PC-3 (cell line): Measurements from ENCODE around the gene NTM.

Source experiments
- EZH2 ChIP-seq: fragments of 300-600 bp; sonication (generic); IDR thresholded peaks from one replicate; pipeline ENCODE4 v1.6.1; 2017; ENCODE audit warnings: antibody characterized with exemption, mild to moderate bottlenecking, low read length; ENCODE audit not compliant: unreplicated experiment
- EZH2phosphoT487 ChIP-seq: fragments of 300-600 bp; sonication (generic); IDR thresholded peaks from 2 replicates; pipeline ENCODE4 v1.6.1; 2018; ENCODE audit warnings: mild to moderate bottlenecking, antibody characterized with exemption, low read length, borderline replicate concordance
- TF ChIP-seq, protein P1 (sequence below): fragments of 300-600 bp; sonication (generic); conservative IDR thresholded peaks from 2 replicates; pipeline ENCODE4 v1.5.1; 2017; ENCODE audit warnings: antibody characterized with exemption, low read depth, mild to moderate bottlenecking, low read length

- TF ChIP-seq, protein P1, sequence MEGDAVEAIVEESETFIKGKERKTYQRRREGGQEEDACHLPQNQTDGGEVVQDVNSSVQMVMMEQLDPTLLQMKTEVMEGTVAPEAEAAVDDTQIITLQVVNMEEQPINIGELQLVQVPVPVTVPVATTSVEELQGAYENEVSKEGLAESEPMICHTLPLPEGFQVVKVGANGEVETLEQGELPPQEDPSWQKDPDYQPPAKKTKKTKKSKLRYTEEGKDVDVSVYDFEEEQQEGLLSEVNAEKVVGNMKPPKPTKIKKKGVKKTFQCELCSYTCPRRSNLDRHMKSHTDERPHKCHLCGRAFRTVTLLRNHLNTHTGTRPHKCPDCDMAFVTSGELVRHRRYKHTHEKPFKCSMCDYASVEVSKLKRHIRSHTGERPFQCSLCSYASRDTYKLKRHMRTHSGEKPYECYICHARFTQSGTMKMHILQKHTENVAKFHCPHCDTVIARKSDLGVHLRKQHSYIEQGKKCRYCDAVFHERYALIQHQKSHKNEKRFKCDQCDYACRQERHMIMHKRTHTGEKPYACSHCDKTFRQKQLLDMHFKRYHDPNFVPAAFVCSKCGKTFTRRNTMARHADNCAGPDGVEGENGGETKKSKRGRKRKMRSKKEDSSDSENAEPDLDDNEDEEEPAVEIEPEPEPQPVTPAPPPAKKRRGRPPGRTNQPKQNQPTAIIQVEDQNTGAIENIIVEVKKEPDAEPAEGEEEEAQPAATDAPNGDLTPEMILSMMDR: no peak
- TF ChIP-seq EZH2 (no peak), EZH2phosphoT487 (no peak)
Measured at GRCh38 chr11:131561501-131561900, 191.1 kb downstream of the NTM start.
